LNCAP (cell line): ENCODE results near the gene ZNF550.

ENCODE experiments used
- TF ChIP-seq, protein P1 (sequence below): fragments of 450-650 bp; IDR thresholded peaks from 2 replicates; pipeline ENCODE4 v1.5.1; 2017; ENCODE audit warnings: mild to moderate bottlenecking

ZNF550 gene

DNA sequence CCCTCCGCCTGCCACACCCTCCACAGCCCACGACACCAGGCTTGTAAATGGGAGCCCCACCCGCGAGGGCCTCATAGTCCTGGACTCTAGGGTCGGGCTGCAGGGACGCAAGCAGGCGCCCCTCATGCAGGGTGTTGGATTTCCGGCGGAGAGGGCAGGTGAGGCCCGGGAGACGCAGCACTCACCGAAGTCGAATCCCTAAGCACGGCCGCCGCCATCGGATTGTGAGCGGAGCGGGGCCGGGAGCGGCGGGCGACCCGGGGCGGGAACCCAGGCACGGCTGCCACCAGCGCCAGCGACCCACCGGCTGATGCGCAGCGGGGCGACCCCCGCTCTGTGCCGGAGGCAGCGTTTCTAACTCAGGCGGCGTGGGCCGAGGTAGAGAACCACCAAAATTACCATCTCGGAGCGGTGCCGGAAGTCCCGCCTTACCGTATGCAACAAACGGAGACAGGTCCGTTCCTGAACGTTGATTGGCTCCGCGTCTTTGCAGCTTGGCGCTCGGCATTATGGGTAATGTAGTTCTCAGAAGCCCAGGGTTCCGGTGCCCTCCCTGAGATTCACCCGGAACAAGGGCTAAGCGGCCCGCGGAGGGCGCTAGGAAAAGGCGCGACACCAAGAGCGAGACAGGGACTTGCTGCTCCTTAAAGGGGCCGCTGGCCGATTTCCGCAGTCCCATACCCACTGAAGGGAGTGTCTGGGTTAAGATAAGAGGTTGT, 19.0 kb upstream of the ZNF550 start, which contains the start of gene ZNF416:
ZNF416 (minus strand) TSS at position 425 of the 719 bp plus-strand sequence; CDS start at position 218, 207 bp downstream.
- TF ChIP-seq, protein P1, sequence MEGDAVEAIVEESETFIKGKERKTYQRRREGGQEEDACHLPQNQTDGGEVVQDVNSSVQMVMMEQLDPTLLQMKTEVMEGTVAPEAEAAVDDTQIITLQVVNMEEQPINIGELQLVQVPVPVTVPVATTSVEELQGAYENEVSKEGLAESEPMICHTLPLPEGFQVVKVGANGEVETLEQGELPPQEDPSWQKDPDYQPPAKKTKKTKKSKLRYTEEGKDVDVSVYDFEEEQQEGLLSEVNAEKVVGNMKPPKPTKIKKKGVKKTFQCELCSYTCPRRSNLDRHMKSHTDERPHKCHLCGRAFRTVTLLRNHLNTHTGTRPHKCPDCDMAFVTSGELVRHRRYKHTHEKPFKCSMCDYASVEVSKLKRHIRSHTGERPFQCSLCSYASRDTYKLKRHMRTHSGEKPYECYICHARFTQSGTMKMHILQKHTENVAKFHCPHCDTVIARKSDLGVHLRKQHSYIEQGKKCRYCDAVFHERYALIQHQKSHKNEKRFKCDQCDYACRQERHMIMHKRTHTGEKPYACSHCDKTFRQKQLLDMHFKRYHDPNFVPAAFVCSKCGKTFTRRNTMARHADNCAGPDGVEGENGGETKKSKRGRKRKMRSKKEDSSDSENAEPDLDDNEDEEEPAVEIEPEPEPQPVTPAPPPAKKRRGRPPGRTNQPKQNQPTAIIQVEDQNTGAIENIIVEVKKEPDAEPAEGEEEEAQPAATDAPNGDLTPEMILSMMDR: peak; percentile 23; the same call in 1 of the 2 replicates

DNA sequence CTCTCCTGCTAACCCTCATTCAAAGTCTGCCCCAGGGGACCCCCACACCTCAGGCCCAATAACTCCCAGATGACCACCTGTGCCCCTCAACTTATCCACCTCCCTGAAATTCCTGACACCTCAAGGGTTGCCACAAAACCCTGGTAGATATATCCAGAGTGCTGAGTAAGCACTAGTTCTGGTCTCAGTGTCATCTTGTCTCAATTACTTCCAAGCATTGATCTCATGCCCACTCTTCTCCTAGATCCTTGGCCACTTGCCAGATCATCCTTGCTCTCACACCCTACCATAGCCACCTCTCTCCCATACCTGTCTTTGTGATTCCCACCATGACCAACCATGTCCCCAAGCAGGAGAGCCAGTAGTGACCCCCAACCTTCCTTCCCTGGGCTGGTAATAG, 17.0 kb upstream of the ZNF550 start:
- TF ChIP-seq, protein P1: no peak

DNA sequence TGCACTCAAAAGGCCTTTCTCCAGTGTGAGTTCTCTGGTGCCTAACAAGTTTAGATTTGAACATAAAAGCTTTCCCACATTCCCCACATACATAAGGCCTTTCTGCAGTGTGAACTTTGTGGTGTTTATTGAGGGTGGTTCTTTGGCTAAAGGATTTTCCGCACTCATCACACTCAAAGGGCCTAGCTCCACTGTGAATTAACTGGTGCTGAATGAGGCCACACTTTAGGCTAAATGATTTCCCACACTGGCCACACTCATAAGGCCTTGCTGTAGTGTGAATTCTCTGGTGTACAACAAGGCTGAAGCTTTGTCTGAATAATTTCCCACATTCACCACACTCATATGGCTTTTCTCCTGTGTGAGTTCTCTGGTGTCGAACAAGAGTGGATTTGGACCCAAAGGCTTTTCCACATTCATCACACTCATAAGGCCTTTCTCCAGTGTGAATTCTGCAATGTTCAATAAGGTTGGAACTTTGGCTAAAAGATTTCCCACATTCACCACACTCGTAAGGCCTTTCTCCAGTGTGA, 12.8 kb upstream of the ZNF550 start:
- TF ChIP-seq, protein P1: no peak

DNA sequence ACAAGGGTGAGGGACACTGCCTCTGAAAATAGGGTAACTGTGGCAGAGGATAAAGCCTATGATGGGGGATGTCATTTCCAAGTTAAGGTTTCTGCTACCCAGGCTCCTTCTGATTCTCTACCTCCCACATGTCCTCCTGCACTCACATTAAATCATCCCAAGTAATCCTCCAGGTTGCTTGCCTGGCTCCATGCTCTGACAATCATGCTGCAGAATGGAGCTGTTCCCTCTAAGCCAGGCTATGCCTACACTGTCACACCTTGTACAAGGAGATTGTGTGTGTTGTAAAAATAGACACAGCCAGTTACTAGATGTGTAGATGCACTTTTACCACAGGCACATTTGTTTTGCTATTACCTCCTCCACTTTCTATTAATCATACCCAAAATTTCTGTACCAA, 11.0 kb upstream of the ZNF550 start:
- TF ChIP-seq, protein P1: no peak

DNA sequence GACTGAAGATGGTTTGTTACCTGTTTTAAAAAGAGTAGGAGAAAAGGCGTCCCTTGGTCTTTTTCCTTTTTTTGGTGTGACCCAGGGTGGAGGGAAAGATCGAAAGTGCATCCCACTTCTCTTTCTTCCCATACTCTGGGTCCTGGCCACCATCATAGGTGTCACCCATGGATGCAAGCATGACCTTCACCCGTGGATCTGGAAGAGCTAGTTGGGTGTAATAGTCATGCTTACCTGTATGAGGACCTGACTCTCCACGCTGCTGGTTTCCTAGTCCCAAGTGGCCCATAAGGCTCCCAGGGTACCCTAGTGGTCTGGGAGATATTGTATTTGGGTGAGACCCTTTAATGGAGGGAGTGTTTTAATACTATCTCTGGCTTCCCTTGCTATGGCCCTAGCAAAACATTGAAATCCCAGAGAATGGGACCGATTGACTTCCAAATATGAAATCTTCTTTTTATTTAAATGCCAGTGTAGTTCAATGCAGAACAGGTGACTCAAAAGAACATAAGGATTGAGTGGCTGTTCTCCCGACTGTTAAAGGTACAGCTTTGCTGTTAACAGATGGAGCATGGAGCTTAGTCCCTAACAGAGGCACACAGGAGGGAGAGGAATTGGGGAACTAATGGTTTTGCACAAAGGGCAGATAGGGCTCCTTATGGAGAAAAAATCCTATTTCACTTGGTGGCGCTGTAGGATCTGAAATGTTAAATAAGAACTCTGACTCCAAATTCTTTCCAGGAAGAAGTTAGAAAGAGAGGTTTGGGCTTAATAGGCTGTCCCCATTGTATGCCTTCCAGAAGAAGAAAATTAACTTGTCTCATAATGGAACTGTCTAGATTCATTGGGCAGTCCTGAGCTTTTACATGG, 7.0 kb upstream of the ZNF550 start:
- TF ChIP-seq, protein P1: no peak

DNA sequence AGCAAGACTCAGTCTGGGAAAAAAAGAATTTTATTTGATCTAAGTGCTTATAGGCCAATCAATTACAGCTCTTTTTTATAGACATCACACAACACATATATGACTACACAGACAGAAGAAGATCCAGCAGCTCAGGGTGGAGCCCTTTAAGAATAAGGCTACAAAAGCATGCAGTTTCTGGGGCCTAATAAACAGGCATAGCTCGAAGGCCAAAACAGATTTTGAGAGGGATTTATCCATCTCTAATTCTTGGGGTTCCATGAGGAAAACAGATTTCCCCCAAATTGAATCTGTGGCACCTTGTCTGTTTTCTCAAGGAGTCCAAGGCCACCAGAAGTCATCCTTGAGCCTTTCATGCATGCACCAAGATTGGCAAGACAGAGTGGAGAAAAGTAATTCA, 3.9 kb upstream of the ZNF550 start:
- TF ChIP-seq, protein P1: no peak

DNA sequence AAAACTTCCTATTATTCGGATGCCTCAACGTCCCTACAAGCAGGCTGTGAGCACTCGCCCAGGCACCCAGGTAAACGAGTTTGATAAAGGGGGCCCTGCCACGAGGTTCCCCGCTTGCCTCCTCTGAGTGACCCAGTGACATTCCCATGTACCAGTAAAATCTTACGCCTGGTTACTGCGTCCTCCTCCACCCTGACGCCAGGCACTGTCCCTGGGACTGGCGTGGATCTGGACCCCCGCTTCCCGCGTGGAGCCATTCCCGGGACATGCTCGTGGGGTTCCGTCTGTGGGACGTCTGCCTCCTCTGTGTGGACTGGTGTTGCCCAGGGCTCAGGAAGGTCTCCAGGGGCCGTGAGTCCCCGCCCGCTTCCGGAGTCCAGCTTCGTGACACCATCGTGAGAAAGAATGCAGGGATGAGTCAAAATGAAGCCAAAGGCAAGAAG, 407 bp upstream of the ZNF550 start:
- TF ChIP-seq, protein P1: no peak
